ENCODE measurements around the gene LHPP. TPM values are rescaled to one million over a fixed set of nuclear protein-coding genes. Genes with fewer than 3 reads are reported as not detected.

Gene LHPP
- total RNA-seq, 1 donor from 2014 or later, result 19.6 TPM

DNA sequence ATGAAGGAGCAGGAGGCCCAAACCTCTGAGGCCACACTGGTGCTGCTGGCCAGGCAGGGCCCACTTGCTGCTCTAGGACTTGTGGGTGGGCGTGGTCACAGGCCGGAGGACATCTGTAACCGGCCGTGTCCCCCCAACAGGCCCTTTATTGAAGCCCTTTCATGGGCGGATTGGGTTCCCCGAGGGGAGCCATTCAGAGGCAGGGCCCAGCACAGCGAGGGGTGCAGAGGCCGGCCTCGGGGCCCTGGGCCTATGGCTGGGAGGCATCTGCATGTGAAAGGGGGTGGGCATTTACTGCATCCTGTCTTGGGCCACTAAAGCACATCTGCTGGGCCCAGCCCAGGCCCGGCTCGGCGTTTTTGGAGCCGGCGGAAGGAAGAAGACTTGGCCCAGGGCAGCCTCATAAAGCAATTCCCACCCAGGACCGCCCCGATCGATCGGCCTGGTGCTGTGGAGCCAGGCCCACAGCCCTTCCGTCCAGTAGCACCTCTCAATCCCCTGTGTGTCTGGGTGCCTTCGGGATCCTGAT is 8.4 kb downstream of the LHPP start:
- DNase-seq (ENCODE audit: low spot score in 2 of 2, unreplicated experiment in 2 of 2), result no peak
- H3K4me1 Mint-ChIP-seq, result no peaks in the 10 kb centered on the region
- no peak overlapping the region for H3K4me3 Mint-ChIP-seq
- H3K27me3 Mint-ChIP-seq (ENCODE audit: low read depth), result no peaks in the 10 kb centered on the region
- no peak overlapping the region for H3K27ac Mint-ChIP-seq
- H3K36me3 Mint-ChIP-seq, result no peaks in the 10 kb centered on the region
- TF ChIP-seq, protein P1, sequence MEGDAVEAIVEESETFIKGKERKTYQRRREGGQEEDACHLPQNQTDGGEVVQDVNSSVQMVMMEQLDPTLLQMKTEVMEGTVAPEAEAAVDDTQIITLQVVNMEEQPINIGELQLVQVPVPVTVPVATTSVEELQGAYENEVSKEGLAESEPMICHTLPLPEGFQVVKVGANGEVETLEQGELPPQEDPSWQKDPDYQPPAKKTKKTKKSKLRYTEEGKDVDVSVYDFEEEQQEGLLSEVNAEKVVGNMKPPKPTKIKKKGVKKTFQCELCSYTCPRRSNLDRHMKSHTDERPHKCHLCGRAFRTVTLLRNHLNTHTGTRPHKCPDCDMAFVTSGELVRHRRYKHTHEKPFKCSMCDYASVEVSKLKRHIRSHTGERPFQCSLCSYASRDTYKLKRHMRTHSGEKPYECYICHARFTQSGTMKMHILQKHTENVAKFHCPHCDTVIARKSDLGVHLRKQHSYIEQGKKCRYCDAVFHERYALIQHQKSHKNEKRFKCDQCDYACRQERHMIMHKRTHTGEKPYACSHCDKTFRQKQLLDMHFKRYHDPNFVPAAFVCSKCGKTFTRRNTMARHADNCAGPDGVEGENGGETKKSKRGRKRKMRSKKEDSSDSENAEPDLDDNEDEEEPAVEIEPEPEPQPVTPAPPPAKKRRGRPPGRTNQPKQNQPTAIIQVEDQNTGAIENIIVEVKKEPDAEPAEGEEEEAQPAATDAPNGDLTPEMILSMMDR (IDR thresholded peaks at IDR 0.05; ENCODE audit: unreplicated experiment), result no peak
- H3K9me3 Mint-ChIP-seq, result no peaks in the 10 kb centered on the region

GRCh38 chr10:124470544-124471434 is 9.2 kb downstream of the LHPP start:
- H3K36me3 Mint-ChIP-seq, result no peaks in the 10 kb centered on the region
- H3K27me3 Mint-ChIP-seq (ENCODE audit: low read depth), result no peaks in the 10 kb centered on the region
- TF ChIP-seq, protein P1 (IDR thresholded peaks at IDR 0.05; ENCODE audit: unreplicated experiment), result no peak
- no peak for DNase-seq (ENCODE audit: low spot score in 2 of 2, unreplicated experiment in 2 of 2)
- H3K4me1 Mint-ChIP-seq, result no peaks in the 10 kb centered on the region
- no peak overlapping the region for H3K4me3 Mint-ChIP-seq
- H3K27ac Mint-ChIP-seq, result no peak overlapping the region
- H3K9me3 Mint-ChIP-seq, result no peaks in the 10 kb centered on the region

- no peak overlapping the region for H3K4me3 Mint-ChIP-seq
- TF ChIP-seq, protein P1 (IDR thresholded peaks at IDR 0.05; ENCODE audit: unreplicated experiment), result no peak
- no peak for DNase-seq (ENCODE audit: low spot score in 2 of 2, unreplicated experiment in 2 of 2)
- no peaks in the 10 kb centered on the region for H3K36me3 Mint-ChIP-seq
- H3K27me3 Mint-ChIP-seq (ENCODE audit: low read depth), result no peaks in the 10 kb centered on the region
- H3K9me3 Mint-ChIP-seq, result no peaks in the 10 kb centered on the region
- H3K4me1 Mint-ChIP-seq, result no peaks in the 10 kb centered on the region
- no peak overlapping the region for H3K27ac Mint-ChIP-seq
Measured at GRCh38 chr10:124472071-124472470, 10.4 kb downstream of the LHPP start.

- H3K4me3 Mint-ChIP-seq, result no peak overlapping the region
- TF ChIP-seq, protein P1 (IDR thresholded peaks at IDR 0.05; ENCODE audit: unreplicated experiment), result no peak
- no peak overlapping the region for H3K27ac Mint-ChIP-seq
- H3K9me3 Mint-ChIP-seq, result no peaks in the 10 kb centered on the region
- H3K36me3 Mint-ChIP-seq, result no peaks in the 10 kb centered on the region
- no peak for DNase-seq (ENCODE audit: low spot score in 2 of 2, unreplicated experiment in 2 of 2)
- no peaks in the 10 kb centered on the region for H3K27me3 Mint-ChIP-seq (ENCODE audit: low read depth)
- peaks cover 4% of the 10 kb centered on the region for H3K4me1 Mint-ChIP-seq
Measured at GRCh38 chr10:124473070-124473469, 11.4 kb downstream of the LHPP start.

DNA sequence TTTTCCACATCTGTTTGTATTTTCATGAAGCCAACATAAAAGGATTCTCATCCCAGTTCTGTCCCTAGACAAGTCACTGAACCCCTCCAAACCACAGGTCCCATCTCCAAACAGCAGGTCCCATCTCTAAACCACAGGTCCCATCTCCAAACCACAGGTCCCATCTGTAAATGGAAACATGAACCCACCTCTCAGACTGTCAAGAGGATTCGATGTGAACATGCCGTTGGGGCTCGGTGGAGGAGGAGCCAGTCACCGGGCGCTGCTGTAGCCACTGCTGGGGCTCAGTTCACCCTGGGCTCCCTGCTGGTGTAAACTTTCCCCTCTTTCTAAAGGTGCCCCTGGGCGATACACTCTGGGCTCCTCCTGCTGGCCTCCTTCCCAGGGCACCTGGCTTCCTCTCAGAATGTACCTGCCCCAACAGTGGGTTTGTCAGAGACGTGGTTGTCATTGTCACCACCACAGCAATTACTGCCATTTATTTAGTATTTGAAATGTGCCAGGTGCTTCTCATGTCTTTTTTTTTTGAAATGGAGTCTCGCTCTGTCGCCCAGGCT is 13.0 kb downstream of the LHPP start:
- no peak overlapping the region for H3K27ac Mint-ChIP-seq

More for the DNA sequence above, 13.0 kb downstream of the LHPP start:
- H3K9me3 Mint-ChIP-seq, result no peaks in the 10 kb centered on the region
- H3K4me3 Mint-ChIP-seq, result no peak overlapping the region
- H3K36me3 Mint-ChIP-seq, result no peaks in the 10 kb centered on the region
- H3K27me3 Mint-ChIP-seq (ENCODE audit: low read depth), result no peaks in the 10 kb centered on the region
- no peak for DNase-seq (ENCODE audit: low spot score in 2 of 2, unreplicated experiment in 2 of 2)
- TF ChIP-seq, protein P1 (IDR thresholded peaks at IDR 0.05; ENCODE audit: unreplicated experiment), result no peak
- H3K4me1 Mint-ChIP-seq, result peaks cover 4% of the 10 kb centered on the region
